DMS53 treated with DMSO at 0.1 percent for 48 hours (cell line): Measurements from ENCODE around the gene SMAD2.
"Not testable (repeated sequence)": the region's sequence is repeated elsewhere in the genome, so short reads cannot be mapped to it uniquely, and the experiment has no call there.

Source experiments
- DNase-seq: peaks from one replicate; lab custom pipeline; 2025; ENCODE audit not compliant: unreplicated experiment; lab: John Stamatoyannopoulos, UW

The SMAD2 gene

DNA sequence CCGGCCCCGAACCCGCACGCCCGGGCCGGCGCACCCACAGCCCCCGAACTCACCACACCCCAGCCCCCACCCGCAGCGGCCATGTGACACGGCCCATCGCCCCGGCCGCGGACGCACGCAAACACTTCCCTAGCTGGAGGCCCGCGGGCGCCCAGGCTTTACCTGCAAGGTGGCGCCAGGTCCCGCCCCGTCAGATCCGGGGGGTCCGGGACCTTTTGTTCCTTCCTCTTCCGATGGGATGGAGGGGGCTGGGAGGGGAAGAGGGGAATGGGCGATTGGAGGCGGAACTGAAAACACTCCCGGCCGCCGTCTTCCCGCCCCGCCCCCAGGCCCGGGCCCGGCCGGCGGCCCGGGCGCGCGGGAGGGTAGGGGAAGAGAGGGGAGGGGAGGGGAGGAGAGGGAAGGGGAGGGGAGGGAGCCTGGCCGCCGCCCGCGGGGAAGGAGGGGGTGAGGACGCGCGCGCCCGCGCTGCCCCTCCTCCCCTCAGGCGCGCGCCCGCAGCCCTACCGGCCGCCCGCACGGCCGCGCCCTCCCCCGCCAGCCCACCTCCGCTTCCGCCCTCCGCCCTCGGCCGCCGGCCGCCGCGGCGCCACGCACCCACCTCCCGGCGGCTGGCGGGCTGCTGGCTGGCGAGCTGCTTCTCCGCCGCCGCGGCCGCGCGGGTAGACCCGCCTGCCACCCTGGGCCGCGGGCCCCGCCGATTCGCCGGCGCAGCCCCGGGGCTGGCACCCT, at the start of gene SMAD2:
Gene SMAD2 (minus strand): TSS at position 461 of the 732 bp plus-strand sequence. CDS start 33,903 bp downstream, outside the sequence.
- DNase-seq = peak; percentile 88

DNA sequence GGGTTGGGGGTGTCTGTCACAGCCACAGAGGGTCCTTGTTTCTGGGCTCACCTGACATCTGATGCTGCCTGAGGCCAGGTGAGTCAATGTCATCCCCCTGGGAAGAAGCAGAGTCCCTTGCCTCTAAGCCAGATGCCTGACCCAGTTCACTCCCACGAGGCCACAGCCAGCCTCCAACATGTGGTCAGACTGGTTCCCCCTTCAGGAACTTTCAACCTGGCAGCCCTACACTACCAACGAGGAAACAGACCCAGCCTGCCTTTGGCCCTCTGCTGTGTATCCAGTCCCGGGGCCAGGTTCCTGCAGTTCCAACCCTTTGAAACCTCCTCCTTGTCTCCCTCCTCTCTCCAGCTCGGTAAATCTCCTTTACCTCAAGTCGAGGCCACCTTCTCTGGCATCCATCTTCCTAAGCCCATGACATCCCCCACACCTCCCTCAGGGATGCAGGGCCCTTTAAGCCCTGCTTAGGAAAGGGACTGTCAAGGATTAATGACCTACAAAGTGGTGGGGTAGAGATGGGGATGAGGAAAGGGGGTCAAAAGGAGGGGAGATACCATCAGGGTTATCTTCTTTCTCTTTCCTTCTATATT, 49.2 kb upstream of the SMAD2 start:
- DNase-seq = no peak

DNA sequence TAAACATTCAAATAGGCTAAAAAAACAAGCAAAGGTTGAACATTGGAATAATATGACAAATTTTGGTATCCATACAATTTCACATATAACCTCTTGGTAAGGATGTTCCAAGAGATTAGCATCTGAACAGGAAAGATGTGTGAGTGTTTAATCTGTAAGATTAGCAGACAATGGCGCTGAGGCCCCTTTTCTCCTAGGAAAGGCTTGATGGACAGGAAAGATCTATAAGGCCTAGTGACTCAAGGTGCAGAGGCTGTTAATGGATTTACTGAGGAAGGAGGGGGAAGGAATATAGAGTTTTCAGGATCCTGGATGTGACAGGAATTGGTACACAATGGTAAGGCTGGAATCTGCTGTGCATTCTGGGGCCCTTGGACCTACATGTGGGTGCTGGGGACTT, 48.1 kb upstream of the SMAD2 start:
- DNase-seq = no peak

DNA sequence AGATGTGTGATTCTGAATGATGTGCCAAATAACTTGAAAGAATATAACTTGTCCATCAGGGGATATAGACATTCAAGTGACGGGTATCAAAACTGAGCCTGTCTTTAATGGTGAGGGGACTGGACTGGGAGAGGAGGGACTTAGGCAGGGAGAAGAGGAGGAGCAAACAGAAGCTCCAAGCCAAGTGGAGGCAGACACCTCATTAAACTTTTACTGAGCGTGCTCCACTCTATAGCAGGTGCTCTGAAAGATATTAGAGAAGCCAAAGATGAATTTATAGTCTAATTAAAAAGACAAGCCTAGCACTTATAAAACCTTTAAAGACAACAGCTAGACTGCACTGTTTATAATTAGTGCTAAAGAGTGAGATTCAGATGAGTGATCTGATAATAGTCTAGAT, 47.7 kb upstream of the SMAD2 start:
- no peak for DNase-seq

GRCh38 chr18:47975701-47976100, 45.2 kb upstream of the SMAD2 start:
- DNase-seq = no peak

DNA sequence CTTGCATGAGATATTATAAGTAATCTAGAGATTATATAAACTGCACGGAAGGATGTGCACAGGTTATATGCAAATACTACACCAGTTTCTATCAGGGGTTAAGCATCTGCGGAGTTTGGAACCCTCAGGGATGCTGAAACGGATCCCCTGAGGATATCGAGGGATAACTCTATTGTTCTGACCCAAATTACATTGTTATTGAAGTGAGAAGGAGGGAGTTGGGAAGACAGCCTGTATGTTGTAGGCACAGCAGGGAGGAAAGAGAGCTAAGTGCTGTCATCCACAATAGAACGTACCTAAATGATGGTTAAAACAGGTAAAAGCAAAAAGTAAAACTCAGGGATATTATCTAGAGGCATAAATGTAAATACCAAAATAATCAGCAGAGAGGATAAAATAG, 44.6 kb upstream of the SMAD2 start:
- DNase-seq = no peak

- DNase-seq = no peak
Observed at GRCh38 chr18:47970664-47971531, 40.4 kb upstream of the SMAD2 start.

GRCh38 chr18:47969816-47970215, 39.4 kb upstream of the SMAD2 start:
- DNase-seq = no peak

DNA sequence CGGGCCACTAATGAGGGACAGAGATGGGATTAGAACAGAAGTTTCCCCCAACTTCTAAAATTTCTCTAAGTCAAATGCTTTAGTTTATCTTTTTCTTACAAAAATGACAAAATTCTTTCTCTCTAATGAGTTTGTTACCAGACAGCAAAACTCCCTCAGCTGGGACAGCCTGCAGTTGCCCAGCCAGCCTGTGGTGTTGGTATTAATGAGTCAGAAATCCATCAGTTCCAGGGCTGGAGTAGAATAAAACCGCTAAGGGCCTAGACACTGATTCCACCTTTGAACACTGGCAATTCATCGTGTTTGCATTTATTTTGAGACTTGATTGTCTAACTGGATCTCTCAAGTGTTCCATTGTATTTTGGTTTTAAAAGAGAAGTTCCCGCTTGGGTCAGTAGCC, 38.3 kb upstream of the SMAD2 start:
- no peak for DNase-seq

DNA sequence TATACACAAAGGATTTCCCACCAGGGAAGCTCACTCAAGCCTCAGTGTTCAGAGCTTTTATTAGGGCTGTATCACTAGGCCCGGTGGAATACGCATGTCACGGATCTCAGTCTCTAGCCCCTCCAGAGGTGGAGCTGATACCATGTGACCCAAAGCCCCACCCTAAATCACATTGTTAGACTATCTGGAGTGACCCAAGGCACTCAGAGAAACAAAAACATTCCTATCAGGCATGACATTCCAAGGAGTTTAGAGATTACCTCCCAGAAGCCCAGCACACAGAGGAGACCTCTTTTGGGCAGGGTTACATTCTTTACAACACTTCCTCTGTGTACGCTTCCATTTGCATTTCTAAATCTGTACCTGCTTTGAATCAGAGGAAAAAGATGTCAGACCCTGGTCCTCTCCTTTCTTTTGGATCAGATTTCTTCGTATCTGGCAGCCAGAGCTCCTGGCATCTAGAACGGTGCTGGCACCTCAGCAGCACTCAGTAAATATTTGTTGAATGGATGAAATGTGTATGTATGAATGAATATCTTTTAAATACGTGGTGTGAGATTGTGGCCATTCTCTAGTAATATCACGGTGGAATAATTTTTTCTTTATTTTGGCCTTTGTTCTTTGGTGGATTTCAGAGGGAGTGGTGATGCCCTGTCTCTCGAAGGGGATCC, 37.7 kb upstream of the SMAD2 start:
- DNase-seq = no peak

DNA sequence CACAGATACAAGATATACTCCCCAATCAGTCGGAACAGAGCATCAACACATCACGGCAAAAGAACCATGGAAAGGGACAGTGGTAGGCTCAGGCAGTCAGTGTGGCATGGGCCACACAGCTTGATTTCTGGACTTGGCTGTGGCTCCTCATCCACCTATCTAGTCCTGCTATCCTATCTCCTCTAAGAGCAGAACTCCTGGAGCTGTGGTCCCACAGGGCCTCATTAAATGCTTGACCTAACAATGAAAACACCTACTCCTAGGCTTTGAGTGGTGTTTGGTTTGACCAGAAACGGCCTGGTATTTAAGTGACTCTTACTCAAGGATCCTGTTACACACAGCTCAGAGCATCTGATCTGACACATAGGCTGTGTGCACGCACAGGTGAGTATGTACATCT, 33.6 kb upstream of the SMAD2 start:
- peak; percentile 31 for DNase-seq

GRCh38 chr18:47961003-47961402, 30.5 kb upstream of the SMAD2 start:
- not testable (repeated sequence) for DNase-seq

DNA sequence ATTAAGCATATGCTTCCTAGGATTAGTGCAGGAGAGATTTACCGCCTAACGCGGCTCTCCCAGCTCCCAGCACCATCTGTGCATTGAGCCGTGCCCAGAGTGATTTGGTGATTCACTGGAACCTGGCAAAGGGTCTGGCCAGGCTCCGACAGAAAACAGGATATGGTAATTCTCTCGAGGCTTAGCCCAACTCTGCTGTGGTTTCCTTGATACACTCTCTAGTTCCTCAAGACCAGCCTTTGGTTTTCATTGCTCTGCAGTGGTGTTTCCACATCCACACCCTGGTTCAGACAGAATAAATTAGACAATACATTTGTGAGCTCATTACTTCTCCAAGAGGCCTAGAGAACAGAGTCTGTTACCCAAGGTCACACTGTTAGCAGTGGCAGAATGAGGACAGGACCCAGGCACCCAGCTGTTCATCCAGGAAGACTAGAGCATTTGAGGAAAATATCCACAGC, 23.0 kb upstream of the SMAD2 start:
- no peak for DNase-seq

- no peak for DNase-seq
Observed at GRCh38 chr18:47950511-47950910, 20.1 kb upstream of the SMAD2 start.

- DNase-seq = no peak
Observed at GRCh38 chr18:47949202-47949601, 18.7 kb upstream of the SMAD2 start.

- DNase-seq = no peak
Observed at GRCh38 chr18:47946889-47947288, 16.4 kb upstream of the SMAD2 start.

GRCh38 chr18:47944972-47945852, 14.8 kb upstream of the SMAD2 start:
- DNase-seq = no peak

- DNase-seq = no peak
Observed at GRCh38 chr18:47936952-47937351, 6.5 kb upstream of the SMAD2 start.

GRCh38 chr18:47935321-47936055, 5.0 kb upstream of the SMAD2 start:
- DNase-seq = no peak

GRCh38 chr18:47932603-47933002, 2.1 kb upstream of the SMAD2 start:
- DNase-seq = no peak
